Measurements from ENCODE around the gene SAA4.
"Not testable (repeated sequence)": the region's sequence is repeated elsewhere in the genome, so short reads cannot be mapped to it uniquely, and the experiment has no call there.

- not testable (repeated sequence) for TF ChIP-seq EZH2 (IDR thresholded peaks at IDR 0.05; ENCODE audit: borderline replicate concordance, insufficient read depth, low read length, poor library complexity, severe bottlenecking); CTCF (IDR thresholded peaks at IDR 0.05; ENCODE audit: poor library complexity, severe bottlenecking); RAD21 (conservative IDR thresholded peaks at IDR 0.05)
These were observed 32.6 kb upstream of the SAA4 start for GRCh38 chr11:18269252-18269651.
